Measurements from ENCODE around the gene LAMA2.

LAMA2 gene

GRCh38 chr6:129476810-129477209 is 593.9 kb downstream of the LAMA2 start:
- no peak for DNase-seq

- DNase-seq = no peak
Observed at GRCh38 chr6:129478379-129478778, 595.4 kb downstream of the LAMA2 start.

GRCh38 chr6:129481706-129482105 is 598.8 kb downstream of the LAMA2 start:
- no peak for DNase-seq

DNA sequence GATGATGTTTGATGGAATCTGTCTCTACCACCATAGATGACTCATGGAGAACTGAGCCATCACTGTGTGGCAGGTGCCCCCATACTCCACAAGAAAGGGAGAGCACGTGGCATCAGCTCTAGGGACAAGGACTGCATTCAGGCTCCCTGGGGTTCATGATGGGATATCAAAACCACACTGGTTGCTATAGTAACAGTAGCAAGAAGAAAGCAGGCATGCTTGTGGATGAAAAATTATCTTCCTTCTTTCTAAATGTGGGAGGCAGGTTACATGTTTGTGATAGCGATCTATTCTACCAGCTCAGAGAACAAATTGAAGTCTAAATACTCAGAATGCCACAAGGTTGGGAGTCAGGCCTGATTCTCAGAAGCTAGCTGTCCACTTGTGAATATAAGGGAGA is 602.8 kb downstream of the LAMA2 start:
- DNase-seq = no peak

DNA sequence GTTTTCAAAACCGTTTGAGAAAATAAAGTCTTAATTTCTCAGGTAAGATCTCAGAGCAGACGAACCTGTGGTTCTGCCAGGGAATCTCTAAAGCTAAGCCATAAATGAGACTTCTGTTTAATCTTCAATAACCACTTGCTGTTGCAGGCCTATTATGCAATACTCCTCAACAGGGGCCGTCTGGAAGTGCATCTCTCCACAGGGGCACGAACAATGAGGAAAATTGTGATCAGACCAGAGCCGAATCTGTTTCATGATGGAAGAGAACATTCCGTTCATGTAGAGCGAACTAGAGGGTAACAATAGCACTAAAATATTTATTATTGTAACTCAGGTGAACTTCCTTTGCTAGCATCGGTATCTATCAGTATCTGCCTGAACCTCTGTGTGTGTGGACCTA is 603.4 kb downstream of the LAMA2 start:
- DNase-seq = no peak

GRCh38 chr6:129488313-129488712 is 605.4 kb downstream of the LAMA2 start:
- DNase-seq = no peak

DNA sequence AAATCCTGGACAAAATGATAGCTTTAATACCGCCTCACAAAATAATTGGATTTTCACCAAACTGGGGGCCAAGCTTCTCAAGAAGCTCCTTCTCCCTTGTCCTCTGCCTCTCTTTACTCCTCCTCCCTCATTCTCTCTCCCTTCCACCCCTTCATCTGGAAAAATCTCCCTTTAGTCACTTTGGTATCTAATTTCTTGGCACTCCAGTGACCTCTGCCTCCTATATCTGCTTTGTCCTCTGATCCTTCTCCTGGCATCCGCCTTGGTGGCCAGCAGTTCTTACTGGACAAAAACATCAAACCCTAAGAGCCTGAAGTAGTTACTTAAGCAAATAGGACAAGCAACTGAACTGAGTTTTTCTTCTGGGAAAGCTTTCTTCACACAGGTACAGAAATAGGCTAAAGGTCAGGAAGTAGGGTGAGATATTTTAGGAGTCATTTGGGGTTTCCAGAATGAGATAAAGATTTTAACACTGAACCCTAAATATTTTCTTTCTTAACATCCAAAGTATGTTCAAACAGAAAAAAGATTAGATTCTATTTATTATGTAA is 606.4 kb downstream of the LAMA2 start:
- no peak for DNase-seq

DNA sequence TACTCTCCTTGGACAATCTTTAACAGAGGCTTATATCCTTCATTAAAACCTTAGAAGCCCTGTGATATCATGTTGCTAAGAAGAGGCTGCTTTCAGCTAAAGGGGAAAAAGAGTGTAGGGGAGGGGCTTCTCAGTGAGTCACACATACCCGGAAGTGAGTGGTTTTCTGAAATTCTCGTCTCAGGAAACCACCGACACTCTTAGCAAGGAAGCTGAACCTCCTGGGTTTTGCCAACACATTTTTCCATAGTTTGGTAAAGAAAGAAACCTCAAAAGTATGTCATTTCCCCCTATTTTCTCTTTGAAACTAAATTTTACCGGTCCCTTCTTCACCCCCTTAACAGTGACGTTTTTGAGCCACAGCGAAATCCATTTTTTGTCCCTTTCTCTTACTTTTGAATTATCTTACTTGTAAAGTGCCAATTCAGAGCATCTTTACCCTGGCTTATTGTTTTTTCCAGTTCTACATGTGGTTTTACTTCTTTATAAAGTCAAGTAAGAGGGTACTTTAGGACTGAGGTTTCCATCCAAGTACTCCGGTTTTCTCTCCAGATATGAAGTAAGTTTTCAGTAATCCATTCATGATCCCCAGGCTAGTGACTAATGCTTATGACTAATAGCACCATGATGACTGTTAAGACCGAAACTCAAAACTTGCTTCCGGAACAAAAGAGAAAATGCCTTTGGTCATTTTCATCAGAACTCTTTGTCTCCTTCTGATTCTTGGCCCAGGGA is 607.8 kb downstream of the LAMA2 start:
- peak; percentile 90 to 95 for DNase-seq

DNA sequence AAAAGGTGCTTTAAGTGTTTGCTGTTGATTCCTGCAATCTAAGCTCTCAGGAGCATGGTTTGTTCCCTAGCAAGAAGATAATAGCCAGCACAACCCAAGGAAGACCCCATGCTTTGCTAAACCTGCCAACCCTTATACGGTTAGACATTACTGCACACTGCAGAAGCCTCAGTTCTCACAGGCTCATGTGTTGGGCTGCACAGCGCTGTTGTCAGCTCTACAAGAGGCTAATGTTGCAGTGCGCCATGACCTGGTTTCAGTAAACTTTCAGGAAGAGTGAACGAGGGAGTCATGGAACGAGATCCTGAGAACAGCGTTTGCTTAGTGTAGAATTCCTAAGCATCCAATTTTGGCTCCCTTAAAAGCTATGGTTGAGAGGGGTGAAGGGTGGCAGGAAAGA is 608.5 kb downstream of the LAMA2 start:
- no peak for DNase-seq

DNA sequence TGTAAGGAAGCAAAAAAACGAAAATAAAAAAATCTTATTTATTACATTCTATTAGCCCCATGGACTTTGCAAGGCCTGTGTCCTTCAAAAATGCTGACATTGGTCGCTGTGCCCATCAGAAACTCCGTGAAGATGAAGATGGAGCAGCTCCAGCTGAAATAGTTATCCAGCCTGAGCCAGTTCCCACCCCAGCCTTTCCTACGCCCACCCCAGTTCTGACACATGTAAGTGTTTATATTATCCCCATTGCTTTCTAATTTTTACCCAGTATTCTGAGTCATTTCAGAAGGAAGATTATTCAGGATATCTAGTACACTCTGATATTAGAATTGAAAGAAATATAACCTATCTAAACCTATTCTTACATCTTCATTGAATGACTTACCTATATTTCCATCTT is 609.3 kb downstream of the LAMA2 start:
- DNase-seq = no peak

DNA sequence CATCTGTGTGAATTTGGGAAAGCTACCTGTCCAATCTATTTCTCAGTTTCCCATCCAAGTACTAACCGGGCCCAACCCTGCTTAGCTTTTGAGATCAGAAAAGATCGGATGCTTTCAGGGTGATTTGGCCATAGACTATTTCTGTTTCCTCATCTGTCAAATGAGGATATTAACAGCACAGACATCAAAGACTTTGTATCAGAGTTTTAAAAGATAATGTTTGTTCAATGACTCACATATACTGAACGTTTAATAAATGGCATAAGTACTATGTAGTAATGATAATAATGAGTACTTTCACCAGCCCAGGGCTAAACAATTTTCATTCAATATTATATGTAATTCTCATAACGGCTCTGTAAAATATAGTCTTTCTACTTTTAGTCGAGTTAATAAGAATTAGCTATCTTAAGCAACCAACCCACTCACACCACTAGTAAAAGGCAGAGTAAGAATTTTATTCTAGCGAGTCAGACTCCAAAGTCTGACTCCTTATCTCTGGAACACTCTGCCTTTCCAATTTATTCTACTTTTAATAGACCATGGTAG is 610.5 kb downstream of the LAMA2 start:
- no peak for DNase-seq

DNA sequence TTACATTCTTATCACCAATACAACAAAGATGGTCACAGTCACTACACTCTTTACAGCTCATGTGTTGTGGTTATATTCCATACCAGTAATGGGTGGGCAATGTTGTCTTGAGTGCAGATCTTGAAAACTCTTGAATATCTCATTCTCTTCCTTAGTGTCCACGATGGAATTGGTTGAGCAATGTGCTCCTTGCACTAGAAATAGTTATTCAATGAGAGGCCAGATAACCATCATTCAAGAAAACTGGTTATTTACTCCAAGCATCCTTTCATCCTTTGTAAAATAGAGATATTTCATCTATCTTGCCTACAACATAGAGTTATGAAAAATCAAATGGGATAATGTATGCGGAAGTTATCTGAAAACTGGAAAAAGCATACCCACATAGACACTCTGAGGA is 611.2 kb downstream of the LAMA2 start:
- no peak for DNase-seq

- no peak for DNase-seq
Observed at GRCh38 chr6:129494586-129494985, 611.6 kb downstream of the LAMA2 start.

- DNase-seq = no peak
Observed at GRCh38 chr6:129495652-129496051, 612.7 kb downstream of the LAMA2 start.

DNA sequence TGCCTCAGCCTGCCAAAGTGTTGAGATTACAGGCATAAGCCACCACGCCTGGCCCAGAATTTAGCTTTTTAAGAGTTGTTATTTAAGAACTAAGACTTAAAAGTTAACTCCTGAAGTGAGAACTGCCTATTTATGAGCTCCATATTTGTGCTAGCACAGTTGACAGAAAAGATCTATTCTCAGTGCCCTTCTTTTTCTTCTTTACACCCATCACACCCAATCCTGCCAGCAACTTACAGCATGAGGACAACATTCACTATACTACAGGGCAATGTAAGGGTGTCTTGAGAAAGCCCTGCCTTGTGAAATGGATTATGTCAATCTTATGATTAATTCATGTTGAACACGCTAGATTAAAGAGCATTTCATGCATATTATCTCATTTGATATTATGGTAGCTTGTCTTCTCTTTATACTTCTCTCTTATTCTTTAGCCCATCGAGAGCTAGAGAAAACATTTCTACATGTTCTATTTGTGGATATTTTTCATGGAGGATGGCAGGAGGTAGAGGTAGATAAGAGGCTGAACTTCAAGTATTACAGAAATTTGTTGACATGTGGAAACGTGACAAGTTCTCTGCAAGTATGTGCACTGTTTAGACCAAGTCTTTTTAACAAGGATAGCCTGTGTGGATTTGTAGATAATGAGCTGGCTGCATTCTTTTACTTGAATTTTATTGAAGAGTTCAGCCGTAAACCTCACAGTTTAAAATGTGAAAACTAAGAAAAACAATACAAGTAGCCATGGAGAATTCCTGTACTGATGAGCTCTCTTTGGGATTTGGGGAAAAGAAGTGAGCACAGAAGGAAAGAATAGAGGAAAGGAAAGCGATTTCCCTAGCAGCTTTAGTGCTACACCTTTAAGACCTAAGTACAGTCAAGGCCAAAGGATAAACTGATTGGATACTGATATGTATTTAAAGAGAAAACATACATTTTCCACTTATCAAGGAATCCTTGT is 614.8 kb downstream of the LAMA2 start:
- no peak for DNase-seq

GRCh38 chr6:129498541-129498940 is 615.6 kb downstream of the LAMA2 start:
- no peak for DNase-seq

DNA sequence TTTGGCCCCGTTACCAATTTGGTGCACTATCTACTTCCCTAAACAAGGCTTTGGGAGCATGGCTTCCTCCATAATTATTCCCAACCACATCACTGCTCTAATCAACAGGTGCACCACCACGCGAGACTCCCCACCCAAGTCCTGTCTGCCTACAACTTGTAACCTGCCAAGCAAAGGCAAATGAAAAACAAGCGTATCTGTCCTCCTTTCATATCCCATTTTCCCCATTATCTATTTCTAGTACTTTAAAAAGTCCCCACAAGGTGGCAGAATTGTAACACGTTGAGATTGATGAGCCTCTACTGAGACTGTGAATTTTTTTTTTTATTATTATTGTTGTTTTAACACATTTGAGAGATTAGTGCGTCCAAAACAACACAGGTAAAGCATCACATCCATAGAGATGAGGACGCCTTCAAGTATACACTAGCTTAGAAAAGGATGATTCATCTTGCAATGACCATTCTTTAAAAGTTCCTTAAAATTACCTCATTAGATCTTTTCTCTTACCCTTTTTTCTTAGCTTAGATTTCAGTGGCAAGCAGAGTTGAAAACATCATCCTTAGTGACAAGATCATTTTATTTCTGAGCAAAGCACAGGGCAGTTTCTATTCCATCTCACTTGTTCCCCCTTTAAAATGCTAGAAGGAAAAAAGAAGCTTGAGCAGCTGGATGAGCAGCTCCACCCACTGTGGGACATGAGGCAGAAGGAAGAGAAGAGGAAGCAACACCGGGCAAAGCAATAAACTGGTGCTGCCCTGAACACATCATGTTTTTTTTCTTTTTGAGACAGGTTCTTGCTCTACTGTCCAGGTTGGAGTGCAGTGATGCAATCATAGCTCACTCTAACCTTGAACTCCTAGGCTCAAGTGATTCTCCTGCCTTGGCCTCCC is 616.3 kb downstream of the LAMA2 start:
- peak; percentile 72 to 76 for DNase-seq

GRCh38 chr6:129499843-129500219 is 616.9 kb downstream of the LAMA2 start:
- no peak for DNase-seq

DNA sequence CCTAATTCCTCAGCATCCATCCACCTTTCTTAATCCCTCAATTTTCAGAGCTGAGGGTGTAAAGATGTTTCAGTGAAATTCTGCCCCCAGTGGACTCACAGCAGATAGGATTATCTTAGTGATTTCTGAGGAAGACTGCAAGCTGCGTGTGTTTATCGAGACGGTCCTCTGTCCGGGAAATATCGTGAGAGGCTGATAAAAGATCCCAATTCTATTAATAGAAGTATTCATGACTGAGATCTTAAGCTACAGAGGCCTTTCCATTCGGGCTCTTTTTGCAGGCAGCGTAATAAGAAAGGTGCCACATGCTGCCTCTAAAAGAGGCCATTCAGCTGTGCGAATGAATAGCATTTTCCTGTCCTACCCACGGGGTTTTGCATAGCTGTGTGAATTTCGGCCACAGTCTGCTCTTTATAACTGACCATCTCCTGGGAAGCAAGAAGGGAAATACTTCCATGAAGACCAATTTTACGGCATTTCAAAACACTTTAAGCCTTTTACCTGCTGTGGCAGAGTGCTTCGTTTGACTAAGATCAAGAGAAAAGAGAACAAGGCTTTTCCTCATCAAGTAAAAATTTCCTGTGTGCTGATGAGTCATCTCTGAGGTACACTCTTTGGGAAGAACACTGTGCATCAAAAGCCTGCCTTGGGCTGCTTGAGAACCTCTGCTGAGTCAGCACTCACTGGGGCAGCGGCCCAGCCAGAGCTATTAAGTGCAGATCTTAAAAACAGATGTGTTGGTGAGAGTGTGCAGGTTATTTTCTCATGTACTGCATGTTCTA is 618.2 kb downstream of the LAMA2 start:
- DNase-seq = peak; percentile 25 to 39

- DNase-seq = no peak
Observed at GRCh38 chr6:129501740-129502660, 619.1 kb downstream of the LAMA2 start.
